Transverse colon (tissue), 3 donors: ENCODE measurements around the gene UBAP2.

Experiments
- POLR2A ChIP-seq: fragments of 450-650 bp; IDR thresholded peaks from one replicate; pipeline ENCODE4 v1.6.1; 2016; ENCODE audit warnings: antibody characterized with exemption, mild to moderate bottlenecking, moderate library complexity
- TF ChIP-seq, protein P1 (sequence below), 5 experiments: fragments of 200-600 bp in 3 of 5; fragments of 450-650 bp in 2 of 5; sonication (generic) in 3 of 5; IDR thresholded peaks; 1 replicate in 2 of 5; 2 replicates in 3 of 5; pipeline ENCODE4 v1.5.1; 2016 to 2017; ENCODE audit warnings: antibody characterized with exemption in 5 of 5, inconsistent platforms in 3 of 5, mild to moderate bottlenecking in 2 of 5, moderate library complexity in 1 of 5

DNA sequence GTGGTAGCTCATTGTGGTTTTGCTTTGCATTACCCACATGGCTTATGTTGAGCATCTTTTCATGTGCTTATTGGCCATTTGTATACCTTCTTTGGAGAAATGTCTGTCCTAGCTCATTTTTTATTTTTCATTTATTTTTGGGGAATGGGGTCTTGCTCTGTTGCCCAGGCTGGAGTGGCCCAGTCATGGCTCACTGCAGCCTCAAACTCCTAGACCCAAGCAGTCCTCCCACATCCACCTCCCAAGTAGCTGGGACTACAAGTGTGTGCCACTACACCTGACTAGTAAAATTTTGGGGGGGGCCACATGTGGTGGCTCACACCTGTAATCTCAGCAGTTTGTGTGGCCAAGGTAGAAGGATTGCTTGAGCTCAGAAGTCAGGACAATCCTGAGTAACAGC, 154.4 kb downstream of the UBAP2 start:
- TF ChIP-seq, protein P1, sequence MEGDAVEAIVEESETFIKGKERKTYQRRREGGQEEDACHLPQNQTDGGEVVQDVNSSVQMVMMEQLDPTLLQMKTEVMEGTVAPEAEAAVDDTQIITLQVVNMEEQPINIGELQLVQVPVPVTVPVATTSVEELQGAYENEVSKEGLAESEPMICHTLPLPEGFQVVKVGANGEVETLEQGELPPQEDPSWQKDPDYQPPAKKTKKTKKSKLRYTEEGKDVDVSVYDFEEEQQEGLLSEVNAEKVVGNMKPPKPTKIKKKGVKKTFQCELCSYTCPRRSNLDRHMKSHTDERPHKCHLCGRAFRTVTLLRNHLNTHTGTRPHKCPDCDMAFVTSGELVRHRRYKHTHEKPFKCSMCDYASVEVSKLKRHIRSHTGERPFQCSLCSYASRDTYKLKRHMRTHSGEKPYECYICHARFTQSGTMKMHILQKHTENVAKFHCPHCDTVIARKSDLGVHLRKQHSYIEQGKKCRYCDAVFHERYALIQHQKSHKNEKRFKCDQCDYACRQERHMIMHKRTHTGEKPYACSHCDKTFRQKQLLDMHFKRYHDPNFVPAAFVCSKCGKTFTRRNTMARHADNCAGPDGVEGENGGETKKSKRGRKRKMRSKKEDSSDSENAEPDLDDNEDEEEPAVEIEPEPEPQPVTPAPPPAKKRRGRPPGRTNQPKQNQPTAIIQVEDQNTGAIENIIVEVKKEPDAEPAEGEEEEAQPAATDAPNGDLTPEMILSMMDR (IDR thresholded peaks at IDR 0.05): no peak
- no peak for TF ChIP-seq POLR2A
